Stimulated activated CD4-positive, alpha-beta T cell treated with anti-CD3 and anti-CD28 coated beads, Interleukin-1b, Interleukin-23, amount 100 ng/mL, for 1 hour (primary cell): ENCODE measurements around the gene DDX4.

Experiments used
- DNase-seq, 2 donors: peaks; one replicate each; pipeline ENCODE4 v3.0.0-alpha.2; 2020; ENCODE audit warnings: low read depth in 2 of 2

DDX4 gene

GRCh38 chr5:55821731-55822512 lies 84.1 kb downstream of the DDX4 start:
- DNase-seq = no peak

GRCh38 chr5:55823151-55823796 lies 85.4 kb downstream of the DDX4 start:
- DNase-seq = no peak

- DNase-seq = no peak
These were observed 92.1 kb downstream of the DDX4 start for GRCh38 chr5:55829956-55830355.

- no peak for DNase-seq
These were observed 94.6 kb downstream of the DDX4 start for GRCh38 chr5:55832446-55832845.

GRCh38 chr5:55836191-55836590 lies 98.3 kb downstream of the DDX4 start:
- no peak for DNase-seq

- no peak for DNase-seq
These were observed 104.1 kb downstream of the DDX4 start for GRCh38 chr5:55841976-55842375.

GRCh38 chr5:55847837-55848236 lies 110.0 kb downstream of the DDX4 start:
- DNase-seq = no peak

GRCh38 chr5:55848783-55849182 lies 110.9 kb downstream of the DDX4 start:
- DNase-seq = no peak

- no peak for DNase-seq
These were observed 113.2 kb downstream of the DDX4 start, which contains the start of gene IL31RA for GRCh38 chr5:55850839-55851674. Gene IL31RA, plus strand, starts transcription at chr5:55851357. Its CDS starts 214 bp downstream, at chr5:55851571.

- DNase-seq = no peak
These were observed 113.8 kb downstream of the DDX4 start for GRCh38 chr5:55851675-55851979.

- DNase-seq = no peak
These were observed 114.6 kb downstream of the DDX4 start for GRCh38 chr5:55852503-55852902.

- no peak for DNase-seq
These were observed 115.3 kb downstream of the DDX4 start for GRCh38 chr5:55853041-55853670.

GRCh38 chr5:55853818-55854217 lies 116.0 kb downstream of the DDX4 start:
- no peak for DNase-seq

GRCh38 chr5:55855509-55855908 lies 117.6 kb downstream of the DDX4 start:
- DNase-seq = no peak

- DNase-seq = no peak
These were observed 118.8 kb downstream of the DDX4 start for GRCh38 chr5:55856516-55857246.

- no peak for DNase-seq
These were observed 119.4 kb downstream of the DDX4 start for GRCh38 chr5:55857247-55857640.

GRCh38 chr5:55858104-55858503 lies 120.2 kb downstream of the DDX4 start:
- no peak for DNase-seq

GRCh38 chr5:55860288-55860687 lies 122.4 kb downstream of the DDX4 start:
- DNase-seq = no peak

- DNase-seq = no peak
These were observed 122.8 kb downstream of the DDX4 start for GRCh38 chr5:55860709-55861108.

- no peak for DNase-seq
These were observed 127.0 kb downstream of the DDX4 start for GRCh38 chr5:55864606-55865541.
